ENCODE results near the gene PHACTR2. TPM values are rescaled to one million over a fixed set of nuclear protein-coding genes. Genes with fewer than 3 reads are reported as not detected.
"Not testable (repeated sequence)": the region's sequence is repeated elsewhere in the genome, so short reads cannot be mapped to it uniquely, and the experiment has no call there.

The PHACTR2 gene
- total RNA-seq, 1 experiment from 2014 or later: 5.6 TPM

- DNase-seq (ENCODE audit: extremely low read depth, low read depth): not testable (repeated sequence)
Observed at GRCh38 chr6:143738072-143738690, 60.4 kb downstream of the PHACTR2 start.

GRCh38 chr6:143739341-143739851 lies 61.6 kb downstream of the PHACTR2 start:
- DNase-seq (ENCODE audit: extremely low read depth, low read depth): no peak

GRCh38 chr6:143740213-143740612 lies 62.4 kb downstream of the PHACTR2 start:
- no peak for DNase-seq (ENCODE audit: extremely low read depth, low read depth)

- no peak for DNase-seq (ENCODE audit: extremely low read depth, low read depth)
Observed at GRCh38 chr6:143741480-143741879, 63.7 kb downstream of the PHACTR2 start.

- DNase-seq (ENCODE audit: extremely low read depth, low read depth): no peak
Observed at GRCh38 chr6:143742070-143742954, 64.5 kb downstream of the PHACTR2 start.

GRCh38 chr6:143742955-143743255 lies 65.1 kb downstream of the PHACTR2 start:
- DNase-seq (ENCODE audit: extremely low read depth, low read depth): no peak

- DNase-seq (ENCODE audit: extremely low read depth, low read depth): no peak
Observed at GRCh38 chr6:143743301-143744166, 65.8 kb downstream of the PHACTR2 start.

GRCh38 chr6:143744551-143745165 lies 66.9 kb downstream of the PHACTR2 start:
- DNase-seq (ENCODE audit: extremely low read depth, low read depth): no peak

GRCh38 chr6:143745166-143746133 lies 67.7 kb downstream of the PHACTR2 start:
- DNase-seq (ENCODE audit: extremely low read depth, low read depth): no peak

GRCh38 chr6:143746202-143747119 lies 68.7 kb downstream of the PHACTR2 start:
- DNase-seq (ENCODE audit: extremely low read depth, low read depth): no peak

GRCh38 chr6:143747347-143747842 lies 69.6 kb downstream of the PHACTR2 start:
- no peak for DNase-seq (ENCODE audit: extremely low read depth, low read depth)

GRCh38 chr6:143749891-143750290 lies 72.1 kb downstream of the PHACTR2 start:
- no peak for DNase-seq (ENCODE audit: extremely low read depth, low read depth)

- DNase-seq (ENCODE audit: extremely low read depth, low read depth): no peak
Observed at GRCh38 chr6:143750877-143751276, 73.1 kb downstream of the PHACTR2 start.

- no peak for DNase-seq (ENCODE audit: extremely low read depth, low read depth)
Observed at GRCh38 chr6:143752459-143752858, 74.7 kb downstream of the PHACTR2 start.

GRCh38 chr6:143753678-143754077 lies 75.9 kb downstream of the PHACTR2 start:
- DNase-seq (ENCODE audit: extremely low read depth, low read depth): no peak

GRCh38 chr6:143754204-143754603 lies 76.4 kb downstream of the PHACTR2 start:
- DNase-seq (ENCODE audit: extremely low read depth, low read depth): no peak

- no peak for DNase-seq (ENCODE audit: extremely low read depth, low read depth)
Observed at GRCh38 chr6:143755301-143755744, 77.6 kb downstream of the PHACTR2 start.

GRCh38 chr6:143757346-143757832 lies 79.6 kb downstream of the PHACTR2 start:
- DNase-seq (ENCODE audit: extremely low read depth, low read depth): no peak
